HG02610 (cell line): ENCODE results near the gene RAB39A.
A peak's percentile ranks its signal among the peaks of the same experiment; 100 is the strongest.
"Not testable (repeated sequence)": the region's sequence is repeated elsewhere in the genome, so short reads cannot be mapped to it uniquely, and the experiment has no call there.

Source experiments
- ATAC-seq: cut with Tn5 transposase; IDR thresholded peaks from one replicate; pipeline ENCODE4 v1.9.1; 2021; ENCODE audit warnings: mild to moderate bottlenecking, moderate library complexity; ENCODE audit not compliant: unreplicated experiment

Gene RAB39A

GRCh38 chr11:107928046-107928766 lies at the start of gene RAB39A:
Gene RAB39A (plus strand): TSS chr11:107928448. CDS start chr11:107928569, 121 bp downstream.
- peak; percentile 97 for ATAC-seq

- not testable (repeated sequence) for ATAC-seq
These were observed 46.8 kb upstream of the RAB39A start for GRCh38 chr11:107881471-107881870.

GRCh38 chr11:107882095-107882820 lies 46.0 kb upstream of the RAB39A start:
- no peak for ATAC-seq

GRCh38 chr11:107898270-107898669 lies 30.0 kb upstream of the RAB39A start:
- ATAC-seq = no peak

GRCh38 chr11:107908211-107908610 lies 20.0 kb upstream of the RAB39A start:
- ATAC-seq = no peak

GRCh38 chr11:107912415-107912814 lies 15.8 kb upstream of the RAB39A start:
- not testable (repeated sequence) for ATAC-seq

- ATAC-seq = no peak
These were observed 13.0 kb upstream of the RAB39A start for GRCh38 chr11:107915229-107915628.

GRCh38 chr11:107916671-107917241 lies 11.5 kb upstream of the RAB39A start:
- no peak for ATAC-seq

GRCh38 chr11:107921997-107922396 lies 6.3 kb upstream of the RAB39A start:
- ATAC-seq = no peak

- ATAC-seq = not testable (repeated sequence)
These were observed 4.7 kb upstream of the RAB39A start for GRCh38 chr11:107923519-107923918.

GRCh38 chr11:107924306-107924705 lies 3.9 kb upstream of the RAB39A start:
- ATAC-seq = no peak

- ATAC-seq = no peak
These were observed 689 bp upstream of the RAB39A start for GRCh38 chr11:107927559-107927958.

- peak; percentile 14 for ATAC-seq
These were observed 689 bp downstream of the RAB39A start for GRCh38 chr11:107928767-107929507.

- ATAC-seq = no peak
These were observed 1.5 kb downstream of the RAB39A start for GRCh38 chr11:107929611-107930200.

- ATAC-seq = no peak
These were observed 3.0 kb downstream of the RAB39A start for GRCh38 chr11:107931206-107931605.

GRCh38 chr11:107947904-107948303 lies 19.7 kb downstream of the RAB39A start:
- ATAC-seq = no peak

GRCh38 chr11:107948328-107948727 lies 20.1 kb downstream of the RAB39A start:
- ATAC-seq = not testable (repeated sequence)

- no peak for ATAC-seq
These were observed 22.9 kb downstream of the RAB39A start for GRCh38 chr11:107951155-107951554.

- no peak for ATAC-seq
These were observed 25.2 kb downstream of the RAB39A start for GRCh38 chr11:107953446-107953845.

GRCh38 chr11:107956543-107956942 lies 28.3 kb downstream of the RAB39A start:
- no peak for ATAC-seq

- ATAC-seq = peak; percentile 83
These were observed 28.9 kb downstream of the RAB39A start for GRCh38 chr11:107957109-107957588.
